ENCODE results near the gene PTPN1. TPM values are rescaled to one million over a fixed set of nuclear protein-coding genes. Genes with fewer than 3 reads are reported as not detected.

Gene PTPN1
- total and polyA plus RNA-seq, 2 of the 13 experiments (the other 11 are each of a cell fraction or from before 2014, with no cell fraction given), result 17.7 to 37.2 TPM

- TF ChIP-seq ZNF800 (CRISPR knock-in tag; IDR thresholded peaks at IDR 0.05) (no peak), NCOR1 (IDR thresholded peaks at IDR 0.05; ENCODE audit: borderline replicate concordance, low read length) (no peak; the same call in 1 of the 2 replicates), ZNF431 (CRISPR knock-in tag; IDR thresholded peaks at IDR 0.05; ENCODE audit: borderline replicate concordance, low read depth) (no peak), HINFP (CRISPR knock-in tag; IDR thresholded peaks at IDR 0.05; ENCODE audit: low read depth) (peak; percentile 50; the same call in 1 of the 2 replicates), ZNF878 (CRISPR knock-in tag; IDR thresholded peaks at IDR 0.05) (no peak), HNRNPH1 (optimal IDR thresholded peaks at IDR 0.05; ENCODE audit: low read depth, low read length) (no peak), SRSF9 (IDR thresholded peaks at IDR 0.05; ENCODE audit: borderline replicate concordance, insufficient read depth, low read depth, low read length, poor library complexity, severe bottlenecking) (no peak), RERE (CRISPR knock-in tag; IDR thresholded peaks at IDR 0.05; ENCODE audit: low read depth) (no peak), ZNF17 (CRISPR knock-in tag; IDR thresholded peaks at IDR 0.05) (no peak), NFRKB (IDR thresholded peaks at IDR 0.05) (no peak), SUZ12 (IDR thresholded peaks at IDR 0.05; ENCODE audit: low read depth, low read length) (no peak), ZBTB33 (CRISPR knock-in tag; IDR thresholded peaks at IDR 0.05) (peak; percentile 47; the same call in 1 of the 2 replicates), RBFOX2 (IDR thresholded peaks at IDR 0.05; ENCODE audit: low read depth, low read length) (no peak), TFDP2 (CRISPR knock-in tag; IDR thresholded peaks at IDR 0.05) (no peak), ZNF10 (CRISPR knock-in tag; IDR thresholded peaks at IDR 0.05; ENCODE audit: borderline replicate concordance, low read depth) (no peak), ARNT2 (CRISPR knock-in tag; IDR thresholded peaks at IDR 0.05; ENCODE audit: low read depth) (peak; percentile 75; the same call in 1 of the 2 replicates)
Measured at GRCh38 chr20:50464026-50464724, 46.0 kb upstream of the PTPN1 start (continued).
